Neural progenitor cell (in vitro differentiated cells): ENCODE results near the gene HTD2.

Experiments used
- CTCF ChIP-seq: fragments of 200-600 bp; sonication (generic); IDR thresholded peaks from 2 replicates; pipeline ENCODE4 v1.5.1; 2017; ENCODE audit warnings: antibody characterized with exemption, mild to moderate bottlenecking
- EZH2 ChIP-seq: fragments of 200-600 bp; sonication (generic); IDR thresholded peaks from 2 replicates; pipeline ENCODE4 v1.6.1; 2017; ENCODE audit warnings: antibody characterized with exemption, mild to moderate bottlenecking, moderate library complexity
- EZH2phosphoT487 ChIP-seq: fragments of 200-600 bp; sonication (generic); IDR thresholded peaks from 2 replicates; pipeline ENCODE4 v1.6.1; 2017; ENCODE audit warnings: antibody characterized with exemption

DNA sequence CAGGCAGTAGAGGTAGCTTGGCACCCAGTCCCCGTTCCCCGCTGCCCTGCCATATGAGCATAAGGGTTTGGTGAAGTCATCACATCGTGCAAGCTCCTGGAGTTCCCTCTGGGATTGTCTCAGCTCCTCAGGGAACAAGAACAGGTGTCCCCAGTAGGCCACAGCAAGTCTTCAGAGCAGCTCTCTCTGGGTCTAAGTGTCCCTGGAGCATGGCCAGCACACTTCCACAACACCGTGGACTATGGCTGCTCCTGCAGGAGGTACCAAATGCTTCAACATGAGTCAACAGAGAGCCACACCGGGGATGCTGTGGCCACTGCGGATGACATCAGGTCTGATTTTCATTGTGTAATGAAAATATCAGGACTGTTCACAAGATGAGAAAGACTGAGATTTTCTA lies 45.6 kb upstream of the HTD2 start:
- TF ChIP-seq CTCF: no peak
- TF ChIP-seq EZH2: no peak
- no peak for TF ChIP-seq EZH2phosphoT487
